ENCODE data around the gene GPR108. TPM values are rescaled to one million over a fixed set of nuclear protein-coding genes. Genes with fewer than 3 reads are reported as not detected.

The GPR108 gene
- total RNA-seq, 1 donor from 2014 or later, result 72.8 TPM

GRCh38 chr19:6740589-6741343, 3.4 kb upstream of the GPR108 start:
- H3K4me3 Mint-ChIP-seq (ENCODE audit: low read depth), result peak overlapping the region; percentile 81
- DNase-seq (ENCODE audit: low spot score, unreplicated experiment), result peak; percentile 44
- H3K36me3 Mint-ChIP-seq (ENCODE audit: insufficient read depth), result peaks cover 20% of the 10 kb centered on the region
- peaks cover 27% of the 10 kb centered on the region for H3K4me1 Mint-ChIP-seq (ENCODE audit: low read depth)
- peak overlapping the region; percentile 74 for H3K27ac Mint-ChIP-seq
- H3K27me3 Mint-ChIP-seq, result no peaks in the 10 kb centered on the region
- TF ChIP-seq CTCF (IDR thresholded peaks at IDR 0.05; ENCODE audit: unreplicated experiment), result no peak
- no peaks in the 10 kb centered on the region for H3K9me3 Mint-ChIP-seq (ENCODE audit: low read depth)

DNA sequence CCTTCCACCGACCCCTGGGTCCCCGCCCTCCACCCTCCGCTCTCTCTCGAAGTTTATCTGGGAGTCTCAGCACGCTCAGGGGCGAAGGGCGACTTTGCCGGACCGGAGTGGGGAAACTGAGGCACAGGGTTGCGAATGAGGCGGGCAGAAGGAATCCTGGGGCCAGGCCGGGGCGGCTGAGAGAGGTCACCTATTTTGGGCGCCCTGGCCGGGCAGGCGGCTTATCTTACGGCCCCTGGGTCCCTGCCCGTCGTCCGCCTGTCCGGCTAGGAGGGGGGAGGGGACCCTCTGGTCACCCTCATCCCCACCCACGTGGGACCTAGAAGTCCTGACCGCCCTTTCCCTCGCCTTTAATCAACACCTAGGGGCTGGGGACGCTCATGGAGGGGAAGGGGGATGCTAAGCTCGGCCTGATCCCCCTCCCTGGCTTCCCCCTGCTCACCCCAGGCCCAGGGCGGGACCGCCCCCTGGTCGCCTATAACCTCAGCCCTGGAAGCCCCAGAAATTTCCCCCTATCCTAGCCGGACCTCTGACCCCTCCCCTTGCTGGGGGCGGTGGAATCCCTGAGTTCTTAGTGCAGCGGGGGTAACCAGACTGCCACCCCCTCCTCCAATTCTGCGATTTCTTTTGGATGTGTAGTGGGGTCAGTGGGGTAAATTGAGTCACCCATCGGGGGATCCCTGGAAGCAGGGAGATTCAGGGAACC, 2.7 kb upstream of the GPR108 start:
- no peak for DNase-seq (ENCODE audit: low spot score, unreplicated experiment)
- Mint-ChIP-seq H3K4me1 (ENCODE audit: low read depth) (peaks cover 29% of the 10 kb centered on the region), H3K27ac (peak overlapping the region; percentile 33), H3K4me3 (ENCODE audit: low read depth) (peak overlapping the region; percentile 81), H3K9me3 (ENCODE audit: low read depth) (no peaks in the 10 kb centered on the region), H3K27me3 (no peaks in the 10 kb centered on the region), H3K36me3 (ENCODE audit: insufficient read depth) (peaks cover 13% of the 10 kb centered on the region)
- TF ChIP-seq CTCF (IDR thresholded peaks at IDR 0.05; ENCODE audit: unreplicated experiment), result no peak

DNA sequence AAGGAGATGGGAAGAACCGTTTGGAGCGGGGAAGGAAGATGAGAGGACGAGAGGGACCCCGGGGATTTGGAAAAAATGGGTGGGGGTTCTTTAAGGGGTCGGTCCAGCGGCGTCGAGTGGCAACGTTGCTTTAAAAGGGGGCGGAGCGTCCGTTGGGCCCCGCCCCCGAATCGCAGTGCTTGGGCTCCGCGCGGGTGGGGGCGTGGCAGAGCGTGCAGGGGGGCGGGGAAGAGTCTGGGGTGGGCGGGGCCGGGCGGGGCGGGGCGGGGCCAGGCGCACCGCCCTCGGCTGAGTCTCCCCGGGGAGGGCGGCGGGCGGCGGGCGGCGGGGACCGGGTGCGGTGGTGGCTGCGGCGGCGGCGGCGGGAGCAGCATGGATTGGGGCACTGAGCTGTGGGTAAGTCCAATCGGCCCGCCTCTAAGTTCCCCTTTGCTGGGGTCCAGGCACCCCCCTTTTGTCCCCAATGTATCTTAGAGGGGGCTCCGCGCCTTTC, 2.1 kb upstream of the GPR108 start, which contains the start of gene TRIP10:
Gene TRIP10, plus strand, starts transcription at position 291 of the 493 bp plus-strand sequence. Its CDS starts 82 bp downstream, at position 373.
- no peaks in the 10 kb centered on the region for H3K27me3 Mint-ChIP-seq
- H3K4me1 Mint-ChIP-seq (ENCODE audit: low read depth), result peaks cover 30% of the 10 kb centered on the region
- H3K9me3 Mint-ChIP-seq (ENCODE audit: low read depth), result no peaks in the 10 kb centered on the region
- H3K27ac Mint-ChIP-seq, result peak within 1 kb of the TSS; percentile 90
- no peak for TF ChIP-seq CTCF (IDR thresholded peaks at IDR 0.05; ENCODE audit: unreplicated experiment)
- H3K36me3 Mint-ChIP-seq (ENCODE audit: insufficient read depth), result peaks cover 13% of the 10 kb centered on the region
- peak within 1 kb of the TSS; percentile 91 for H3K4me3 Mint-ChIP-seq (ENCODE audit: low read depth)
- DNase-seq (ENCODE audit: low spot score, unreplicated experiment), result peak; percentile 62

- H3K27ac Mint-ChIP-seq, result peak overlapping the region; percentile 90
Observed at GRCh38 chr19:6738787-6739389, 1.5 kb upstream of the GPR108 start.

More at GRCh38 chr19:6738787-6739389, 1.5 kb upstream of the GPR108 start:
- H3K9me3 Mint-ChIP-seq (ENCODE audit: low read depth), result no peaks in the 10 kb centered on the region
- peak overlapping the region; percentile 91 for H3K4me3 Mint-ChIP-seq (ENCODE audit: low read depth)
- H3K36me3 Mint-ChIP-seq (ENCODE audit: insufficient read depth), result peaks cover 8% of the 10 kb centered on the region
- no peak for DNase-seq (ENCODE audit: low spot score, unreplicated experiment)
- TF ChIP-seq CTCF (IDR thresholded peaks at IDR 0.05; ENCODE audit: unreplicated experiment), result peak; percentile 8
- H3K4me1 Mint-ChIP-seq (ENCODE audit: low read depth), result peaks cover 31% of the 10 kb centered on the region
- H3K27me3 Mint-ChIP-seq, result no peaks in the 10 kb centered on the region

All from progenitor cell of endocrine pancreas (in vitro differentiated cells).